Inflammatory macrophage treated with lipopolysaccharide for 4 hours (primary cell): ENCODE data around the gene ZNF514.

Source experiments
- DNase-seq: peaks from one replicate; pipeline ENCODE4 v3.0.0-alpha.2; 2020

ZNF514 gene

DNA sequence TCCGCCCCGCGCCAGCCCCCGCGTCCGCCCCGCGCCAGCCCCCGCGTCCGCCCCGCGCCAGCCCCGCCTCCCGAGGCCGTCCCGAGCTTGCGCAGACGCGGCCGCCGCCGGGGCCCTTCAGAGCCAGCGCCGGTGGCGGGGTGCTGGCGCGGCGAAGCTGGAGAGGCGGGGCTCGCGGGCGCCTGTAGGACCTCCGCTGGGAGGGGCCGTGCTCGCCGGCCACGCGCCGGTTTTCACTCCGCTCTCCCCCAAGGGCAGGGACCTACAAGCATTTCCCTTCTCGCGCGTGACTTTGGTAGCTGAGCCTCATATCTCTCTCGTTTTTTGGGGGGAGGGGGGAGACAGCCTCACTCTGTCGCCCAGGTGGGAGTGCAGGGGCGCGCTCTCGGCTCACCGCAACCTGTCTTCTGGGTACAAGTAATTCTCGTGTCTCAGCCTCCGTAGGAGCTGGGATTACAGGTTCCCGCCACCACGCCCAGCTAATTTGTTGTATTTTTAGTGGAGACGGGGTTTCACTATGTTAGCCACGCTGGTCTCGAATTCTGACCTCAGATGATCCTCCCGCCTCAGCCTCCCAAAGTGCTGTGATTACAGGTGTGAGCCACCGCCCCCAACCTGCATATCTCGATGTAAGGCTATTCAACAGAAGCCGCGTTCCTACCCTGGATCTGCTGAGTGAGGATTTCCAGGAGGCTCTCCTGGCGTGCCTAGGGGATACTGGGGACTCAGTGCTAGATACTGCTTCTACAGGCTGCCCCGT is at the start of gene ZNF514:
TSS of gene ZNF514 (minus strand) at position 159 of the 760 bp plus-strand sequence. CDS start 6,595 bp downstream, outside the sequence.
- DNase-seq = peak; percentile 66

GRCh38 chr2:95208106-95208505 is 48.5 kb upstream of the ZNF514 start:
- DNase-seq = no peak

DNA sequence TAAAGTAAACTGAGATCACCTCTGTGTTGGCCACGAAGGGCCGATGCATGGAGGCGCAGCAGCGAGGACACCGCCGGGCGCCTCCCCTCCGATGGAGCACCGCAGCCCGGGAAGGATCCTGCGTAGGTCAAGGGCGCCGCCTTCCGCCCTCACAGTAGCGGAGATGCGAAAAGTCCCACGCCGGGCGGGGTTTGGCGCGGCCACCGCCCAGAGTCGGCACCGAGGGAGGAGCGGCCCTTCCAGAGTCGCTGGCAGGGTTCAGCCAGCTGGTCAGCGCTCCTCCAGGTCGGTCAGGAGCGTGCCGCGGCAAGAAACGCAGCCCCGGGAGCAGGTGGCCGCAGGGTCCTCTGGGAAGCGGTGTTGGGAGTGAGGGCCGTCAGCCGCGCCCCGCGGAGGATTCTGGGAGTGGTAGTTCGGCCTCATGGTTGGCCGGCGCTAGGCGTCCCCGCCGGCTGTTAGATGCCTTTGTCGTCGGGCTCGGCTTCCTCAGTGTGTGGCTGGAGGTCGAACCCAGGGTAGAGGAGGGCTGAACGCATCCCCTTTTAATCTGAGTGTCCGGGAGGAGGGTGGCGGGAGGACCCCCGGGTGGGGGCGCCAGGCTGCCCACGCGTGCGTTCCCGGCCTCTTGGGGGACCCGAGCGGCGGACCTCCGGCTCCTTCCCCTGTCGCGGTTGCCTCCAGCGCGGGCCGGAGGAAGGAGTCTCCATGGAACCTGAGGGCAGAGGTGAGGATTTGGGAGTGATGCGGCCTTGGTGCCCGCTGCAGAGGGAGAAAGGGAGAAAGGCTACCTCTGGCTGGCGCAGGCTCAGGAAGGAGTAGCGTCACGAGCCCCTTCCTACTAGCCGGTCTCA is 47.7 kb upstream of the ZNF514 start, which contains the start of gene ZNF892:
TSS of gene ZNF892 (plus strand) at position 411 of the 851 bp plus-strand sequence. CDS start at position 706, 295 bp downstream.
- DNase-seq = peak; percentile 79

- no peak for DNase-seq
Observed at GRCh38 chr2:95206096-95206495, 46.4 kb upstream of the ZNF514 start.

- DNase-seq = no peak
Observed at GRCh38 chr2:95204396-95204795, 44.7 kb upstream of the ZNF514 start.

DNA sequence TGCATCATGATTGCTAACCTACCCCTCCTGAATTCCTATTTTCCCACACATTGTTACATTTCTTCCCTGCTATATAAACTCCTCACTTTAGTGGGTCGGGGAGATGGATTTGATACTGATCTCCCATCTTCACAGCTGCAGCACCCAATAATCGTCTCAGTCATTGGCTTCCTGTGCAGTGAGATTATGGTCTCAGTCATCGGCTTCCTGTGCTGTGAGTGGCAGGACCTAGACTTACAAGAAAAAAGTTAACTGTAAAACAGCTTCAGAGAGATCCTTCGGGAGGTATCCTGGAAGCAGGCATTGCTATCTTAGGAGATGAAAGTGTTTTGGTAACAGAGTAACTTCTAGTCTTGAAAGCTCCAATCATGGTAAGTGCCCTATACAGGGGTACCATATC is 44.3 kb upstream of the ZNF514 start:
- no peak for DNase-seq

DNA sequence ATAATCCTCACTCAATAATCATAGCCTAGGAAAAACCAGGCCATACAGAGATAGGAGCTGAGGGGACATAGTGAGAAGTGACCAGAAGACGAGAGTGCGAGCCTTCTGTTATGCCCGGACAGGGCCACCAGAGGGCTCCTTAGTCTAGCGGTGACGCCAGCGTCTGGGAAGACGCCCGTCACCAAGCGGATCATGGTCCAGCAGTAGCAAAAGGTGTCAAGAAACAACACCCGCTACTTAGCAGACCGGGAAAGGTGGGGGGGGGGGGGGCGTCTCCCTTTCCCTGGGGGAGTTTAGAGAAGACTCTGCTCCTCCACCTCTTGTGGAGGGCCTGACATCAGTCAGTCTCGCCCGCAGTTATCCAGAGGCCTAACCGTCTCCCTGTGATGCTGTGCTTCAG is 33.3 kb upstream of the ZNF514 start:
- peak; percentile 20 for DNase-seq

- DNase-seq = no peak
Observed at GRCh38 chr2:95185973-95186372, 26.3 kb upstream of the ZNF514 start.

GRCh38 chr2:95185197-95185596 is 25.5 kb upstream of the ZNF514 start:
- no peak for DNase-seq

- DNase-seq = no peak
Observed at GRCh38 chr2:95181774-95182173, 22.1 kb upstream of the ZNF514 start.

DNA sequence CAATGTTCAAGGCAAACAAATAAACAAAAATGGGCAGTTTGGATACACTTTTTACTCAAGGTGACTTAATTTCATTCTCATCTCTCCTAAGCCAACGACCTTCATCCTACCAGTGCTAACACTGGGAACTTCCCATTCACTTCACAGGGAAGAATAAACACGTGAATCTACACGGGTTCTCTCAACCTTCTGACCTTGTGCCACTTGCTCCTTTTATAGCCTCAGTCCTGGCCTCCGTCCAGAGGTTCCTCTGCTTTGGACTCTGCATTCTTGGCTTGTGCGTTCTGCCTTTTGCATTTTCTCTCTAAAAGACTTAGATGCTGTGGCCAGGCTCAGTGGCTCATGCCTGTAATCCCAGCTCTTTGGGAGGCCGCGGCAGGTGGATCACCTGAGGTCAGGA is 19.8 kb upstream of the ZNF514 start:
- DNase-seq = no peak

DNA sequence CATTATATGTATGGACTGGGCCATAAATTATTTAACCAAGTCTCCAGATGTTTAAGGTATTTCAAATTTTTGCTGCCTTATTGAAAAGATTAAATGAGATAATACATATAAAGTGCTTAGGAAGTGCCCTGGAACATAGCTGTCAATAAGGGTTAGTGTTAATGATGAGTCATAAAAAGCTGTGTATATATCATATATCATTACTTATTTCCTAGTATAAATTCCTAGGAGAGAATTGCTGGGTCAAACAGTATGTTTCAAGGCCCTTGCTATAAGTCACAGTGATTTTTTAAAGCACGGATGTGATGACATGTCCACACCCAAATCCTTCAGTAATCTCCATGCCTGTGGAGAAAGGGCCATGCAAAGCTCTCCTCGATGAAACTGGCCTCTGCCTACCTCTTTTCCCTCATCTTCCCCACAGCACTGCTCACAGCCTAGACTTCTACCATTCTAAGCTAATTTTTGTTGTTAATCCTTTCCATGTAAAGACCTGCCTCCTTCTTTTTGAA is 14.4 kb upstream of the ZNF514 start:
- no peak for DNase-seq

GRCh38 chr2:95171902-95172301 is 12.3 kb upstream of the ZNF514 start:
- DNase-seq = no peak

GRCh38 chr2:95166065-95166763 is 6.6 kb upstream of the ZNF514 start:
- DNase-seq = no peak

GRCh38 chr2:95165371-95166064 is 5.9 kb upstream of the ZNF514 start, which contains the start of gene ZNF2:
ZNF2 (plus strand) TSS chr2:95165809; CDS start chr2:95176227, 10,418 bp downstream.
- DNase-seq = peak; percentile 99

- DNase-seq = no peak
Observed at GRCh38 chr2:95165030-95165370, 5.4 kb upstream of the ZNF514 start.

DNA sequence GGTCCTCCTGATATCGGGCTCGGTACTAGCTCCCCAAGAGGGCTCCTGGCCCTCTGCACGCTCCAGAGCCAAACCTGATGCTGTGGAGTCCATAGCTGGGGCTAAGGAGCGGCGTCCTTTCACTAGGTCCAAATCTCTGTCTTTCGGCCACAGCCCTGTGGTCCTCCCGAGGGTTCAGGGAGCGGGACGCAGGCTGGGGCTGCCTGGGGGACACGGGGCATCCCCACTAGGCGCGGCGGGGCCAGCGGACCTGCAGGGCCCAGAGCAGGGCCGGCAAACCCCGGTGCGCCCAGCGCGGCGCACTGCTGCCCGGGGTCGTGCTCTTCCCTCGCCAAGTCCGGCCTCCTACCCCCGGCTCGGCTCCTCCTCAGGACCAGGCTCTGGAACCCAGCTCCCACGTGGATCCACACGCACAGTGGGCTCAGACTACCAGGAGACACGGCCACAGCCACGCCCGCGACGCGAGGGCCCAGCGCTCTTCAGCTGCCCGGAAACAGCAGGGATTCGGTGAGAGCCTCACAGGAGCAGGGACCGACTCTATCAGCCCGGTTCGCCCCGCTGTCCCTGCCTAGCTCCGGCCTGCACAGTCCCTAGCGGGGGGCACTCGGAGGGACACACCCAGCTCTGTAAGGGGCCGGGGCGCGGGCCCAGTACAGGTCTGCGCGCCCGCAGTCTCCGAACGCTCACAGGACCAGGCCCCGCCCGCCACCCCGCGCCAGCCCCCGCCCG is 593 bp downstream of the ZNF514 start:
- DNase-seq = peak; percentile 26

DNA sequence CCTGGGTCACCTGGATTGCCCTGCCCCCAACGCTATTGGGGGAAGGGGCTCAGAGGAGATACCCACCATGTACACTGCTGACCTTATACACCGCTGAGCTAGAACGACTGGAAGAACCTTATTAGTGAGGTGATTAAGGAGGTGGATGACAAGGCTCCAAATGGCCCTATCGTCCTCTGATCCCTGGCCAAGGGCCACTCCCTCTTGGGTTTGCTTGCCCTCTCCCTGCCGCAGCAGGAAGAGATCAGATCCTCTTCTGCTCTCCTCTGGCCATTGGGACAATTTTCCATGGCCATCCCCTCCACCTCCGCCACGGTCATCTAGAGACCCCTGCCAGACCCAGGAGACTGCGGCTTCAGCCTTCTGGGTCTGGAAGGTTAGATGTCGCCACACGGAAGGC is 1.2 kb downstream of the ZNF514 start:
- DNase-seq = no peak

DNA sequence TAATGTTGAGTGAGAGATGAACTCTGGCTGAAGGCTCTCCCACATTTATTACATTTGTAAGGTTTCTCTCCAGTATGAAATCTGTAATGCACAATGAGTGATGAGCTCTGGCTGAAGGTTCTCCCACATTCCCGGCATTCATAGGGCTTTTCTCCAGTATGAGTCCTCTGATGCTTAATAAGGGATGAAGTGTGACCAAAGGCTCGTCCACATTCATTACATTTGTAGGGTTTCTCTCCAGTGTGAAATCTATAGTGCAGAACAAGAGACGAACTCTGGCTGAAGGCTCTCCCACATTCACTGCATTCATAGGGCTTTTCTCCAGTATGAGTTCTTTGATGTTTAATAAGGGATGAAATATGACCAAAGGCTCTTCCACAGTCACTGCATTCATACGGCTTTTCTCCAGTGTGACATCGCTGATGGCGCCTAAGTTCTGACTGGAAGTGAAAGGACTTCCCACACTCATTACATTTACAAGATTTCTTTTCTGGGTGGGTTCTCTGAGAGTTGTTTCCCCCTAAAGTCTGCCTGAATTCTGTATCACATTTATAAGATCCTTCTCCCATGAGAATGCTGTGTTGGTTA is 10.2 kb downstream of the ZNF514 start:
- no peak for DNase-seq

DNA sequence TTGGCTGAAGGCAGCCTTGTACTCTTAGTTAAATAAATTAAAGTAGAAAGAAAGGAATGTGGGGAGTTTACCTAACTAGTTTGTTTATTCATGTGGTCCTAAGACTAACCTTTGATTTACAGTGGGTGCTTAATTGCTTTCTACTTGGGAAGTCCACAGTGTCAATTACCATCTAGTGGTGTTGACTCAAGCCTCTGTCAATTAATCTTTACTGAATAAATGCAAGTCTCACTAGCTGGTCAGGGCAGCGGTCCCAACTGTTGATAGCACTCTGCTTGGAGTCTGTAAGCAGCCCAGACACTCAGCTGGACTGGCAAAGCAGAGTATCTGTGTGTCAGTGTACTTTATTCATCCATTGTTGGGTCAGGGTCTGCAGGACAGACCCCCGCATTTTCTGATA is 15.8 kb downstream of the ZNF514 start:
- no peak for DNase-seq

DNA sequence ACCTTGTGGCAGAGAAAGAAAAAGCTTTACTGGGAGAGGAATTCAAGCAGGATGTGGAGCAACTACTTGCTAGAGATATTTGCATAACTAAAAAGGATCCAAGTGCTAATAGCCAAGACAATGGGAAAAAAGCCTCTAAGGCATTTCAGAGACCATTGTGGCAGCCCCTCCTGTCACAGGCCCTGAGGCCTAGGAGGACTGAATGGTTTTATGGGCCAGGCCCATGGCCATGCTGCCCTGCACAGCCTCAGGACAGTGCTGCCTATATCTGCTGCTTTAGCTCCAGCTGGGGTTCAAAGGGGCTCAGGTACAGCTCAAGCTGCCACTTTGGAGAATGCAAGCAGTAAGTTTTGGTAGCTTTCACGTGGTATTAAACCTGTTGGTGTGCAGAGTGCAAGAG is 20.9 kb downstream of the ZNF514 start:
- DNase-seq = no peak
